HG02798 (cell line): ENCODE results near the gene NEK10.

Source experiments
- ATAC-seq: cut with Tn5 transposase; IDR thresholded peaks from one replicate; pipeline ENCODE4 v1.9.1; 2021; ENCODE audit warnings: mild to moderate bottlenecking; ENCODE audit not compliant: unreplicated experiment, poor library complexity

Gene NEK10

DNA sequence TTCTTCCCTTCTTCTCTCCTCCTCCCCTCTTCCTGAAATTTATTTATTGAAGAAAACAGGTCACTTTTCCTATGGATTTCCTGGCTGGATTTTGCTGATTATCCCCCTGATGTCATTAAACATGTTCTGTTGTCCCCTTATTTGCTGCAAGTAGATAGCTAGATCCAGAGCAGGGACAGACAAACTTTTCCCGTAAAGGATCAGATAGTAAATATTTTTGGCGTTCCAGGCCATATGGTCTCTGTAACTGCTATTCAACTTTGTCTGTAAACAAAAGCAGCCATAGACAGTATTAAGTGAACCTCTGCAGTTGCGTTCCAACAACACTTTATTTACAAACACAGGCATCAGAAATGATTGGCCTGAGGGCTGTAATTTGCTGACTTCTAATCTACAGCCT is 241.3 kb downstream of the NEK10 start:
- no peak for ATAC-seq

DNA sequence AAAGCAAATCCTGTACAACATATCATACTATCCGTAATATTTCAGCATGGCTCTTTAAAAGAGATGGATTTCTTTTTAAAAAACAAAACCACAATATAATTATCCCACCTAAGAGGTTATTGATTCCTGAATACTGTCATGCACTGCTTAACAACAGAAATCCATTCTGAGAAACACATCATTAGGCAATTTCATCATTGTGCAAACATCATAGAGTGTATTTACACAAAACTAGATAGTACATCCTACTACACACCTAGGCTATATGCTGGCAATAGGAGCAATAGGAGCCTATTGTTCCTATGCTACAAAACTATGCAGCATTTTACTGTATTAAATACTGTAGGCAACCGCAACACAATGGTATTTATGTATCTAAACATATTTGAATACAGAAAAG is 242.0 kb downstream of the NEK10 start:
- no peak for ATAC-seq

DNA sequence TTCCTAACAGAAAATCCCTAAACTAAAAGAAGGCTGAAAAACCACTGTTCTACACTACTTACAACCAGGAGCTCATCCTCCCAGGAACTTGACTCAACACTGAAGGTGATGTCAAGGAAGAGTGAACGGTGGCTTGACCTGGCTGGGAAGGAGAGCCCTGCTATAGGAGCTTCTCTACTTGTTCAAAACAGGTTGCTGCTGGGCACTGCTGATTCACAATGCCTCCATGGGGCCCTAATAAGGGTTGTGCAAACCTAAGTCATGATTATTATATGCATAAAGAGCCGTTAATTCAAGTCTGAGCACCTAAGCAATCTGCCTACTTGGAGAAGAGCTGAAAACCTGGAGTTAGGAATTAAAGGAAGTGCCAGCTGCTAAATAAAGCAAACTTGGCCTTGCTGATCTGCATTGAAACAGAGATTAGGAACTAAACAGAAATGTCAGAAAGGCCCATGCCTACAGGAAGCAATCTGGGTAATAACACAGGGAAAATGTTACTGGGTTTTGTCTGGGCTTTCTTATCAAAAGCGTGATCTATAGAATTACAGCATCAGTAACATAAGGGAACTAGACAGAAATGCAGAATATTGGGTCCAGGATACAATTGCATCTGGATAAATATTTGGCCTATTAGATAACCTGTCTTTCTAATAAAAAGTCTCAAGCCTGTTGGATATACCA is 243.2 kb downstream of the NEK10 start:
- ATAC-seq, result no peak

DNA sequence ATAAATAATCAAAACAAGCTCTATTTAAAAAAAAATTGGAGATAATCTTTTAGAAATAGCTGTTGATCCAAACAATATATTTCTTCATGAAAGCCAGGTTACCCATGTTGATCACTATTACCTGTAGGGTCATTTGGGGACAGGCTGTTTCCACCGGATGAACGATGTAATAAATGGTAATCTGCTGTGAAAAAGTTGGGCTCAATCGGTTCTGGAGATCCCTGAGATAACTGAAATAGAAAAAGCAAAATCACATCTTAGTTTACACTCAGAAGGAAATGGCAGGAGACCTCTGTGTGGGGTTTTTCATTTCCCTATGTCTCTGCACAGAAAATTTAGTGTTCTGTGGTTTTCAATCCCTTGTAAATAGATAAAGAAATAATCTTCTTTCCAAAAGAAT is 249.5 kb downstream of the NEK10 start:
- no peak for ATAC-seq

DNA sequence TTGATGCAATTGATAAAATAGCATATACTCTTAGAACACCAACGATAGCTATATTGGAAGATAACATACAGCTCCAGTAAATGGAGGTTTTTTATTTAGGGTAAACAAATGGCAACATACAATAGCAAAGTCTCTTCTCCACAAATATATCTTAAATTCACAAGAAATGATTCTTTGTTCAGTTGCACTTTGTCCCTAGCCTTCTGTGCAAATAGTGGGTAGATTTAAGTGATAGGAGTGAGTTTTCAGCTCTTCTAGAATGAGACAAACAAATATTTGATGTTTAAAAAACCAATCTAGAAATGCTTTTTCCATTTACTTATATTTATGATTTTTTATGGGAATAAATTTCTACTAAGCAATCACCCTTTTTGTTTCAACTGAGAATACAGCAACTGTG is 253.8 kb downstream of the NEK10 start:
- ATAC-seq, result no peak

DNA sequence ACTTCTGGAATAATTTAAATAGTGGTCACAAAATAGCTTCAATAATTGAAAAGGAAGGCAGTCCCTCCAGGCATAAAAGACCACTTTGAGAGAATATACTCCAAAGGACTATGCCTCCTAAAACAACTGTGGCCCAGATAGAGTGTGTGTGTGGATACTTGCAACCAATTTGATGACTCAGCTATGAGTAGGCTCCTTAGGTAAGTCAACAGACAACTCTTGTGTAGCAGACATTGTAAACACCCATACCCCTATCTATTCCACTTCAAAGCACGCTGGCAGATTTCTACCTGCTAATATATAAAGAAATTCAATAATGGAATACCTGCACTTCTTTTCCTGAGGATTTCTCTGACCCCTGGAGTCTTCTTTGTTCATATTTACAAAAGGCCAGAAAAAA is 254.5 kb downstream of the NEK10 start:
- ATAC-seq, result no peak

DNA sequence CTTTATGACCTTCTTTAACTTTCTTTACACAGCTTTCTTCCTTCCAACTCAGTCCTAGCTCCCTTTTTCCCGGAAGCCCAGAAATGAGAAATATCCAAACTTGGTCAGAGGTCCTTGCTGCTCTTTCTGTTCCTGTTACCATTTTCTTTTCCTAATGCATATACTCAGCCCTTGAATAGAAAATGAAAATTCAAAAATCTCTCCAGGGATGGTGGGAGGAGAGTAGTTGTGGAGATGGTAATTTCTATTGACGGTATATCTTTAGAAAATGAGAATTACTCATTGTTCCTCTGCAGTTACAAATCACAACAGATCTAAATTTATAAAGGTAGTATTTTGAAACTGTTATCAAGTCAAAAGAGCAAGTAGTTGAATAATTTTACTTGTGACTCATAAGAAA is 255.1 kb downstream of the NEK10 start:
- no peak for ATAC-seq

DNA sequence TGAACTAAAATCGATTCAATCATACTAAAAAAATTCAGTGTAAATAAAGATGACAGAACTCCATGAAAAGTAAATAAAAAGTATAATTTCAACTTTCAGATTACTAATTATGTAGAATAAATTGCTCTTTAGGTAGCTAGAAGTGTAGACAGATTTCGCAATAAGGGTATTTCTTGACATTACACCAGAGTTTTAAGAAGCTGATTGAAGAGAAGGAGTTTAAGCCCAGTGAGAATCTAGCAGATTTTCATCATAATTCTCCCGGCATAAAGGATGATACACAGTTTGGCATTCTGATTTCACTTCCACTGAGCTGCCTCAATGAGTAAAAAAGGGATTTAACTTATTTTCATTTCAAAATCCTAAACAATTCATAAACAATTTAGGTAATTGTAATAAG is 259.2 kb downstream of the NEK10 start:
- no peak for ATAC-seq

DNA sequence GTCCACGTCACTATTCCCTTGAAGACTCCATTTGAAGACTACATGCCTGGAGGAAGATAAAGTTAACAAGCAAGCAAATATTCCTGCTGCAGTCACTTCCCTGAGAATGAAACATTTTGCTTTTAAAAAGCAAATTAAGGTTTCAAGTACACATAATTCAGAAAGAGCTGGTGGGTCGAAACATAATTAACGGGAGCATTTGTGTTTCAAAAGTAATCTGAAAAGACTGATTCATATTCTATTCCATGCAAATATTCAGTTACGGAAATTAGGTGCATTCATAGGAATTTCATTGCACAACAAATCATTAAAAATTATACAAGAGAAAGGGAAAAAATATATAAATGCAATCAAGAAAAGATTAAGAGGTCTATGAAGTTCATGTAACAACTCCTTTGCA is 260.9 kb downstream of the NEK10 start:
- ATAC-seq, result no peak

DNA sequence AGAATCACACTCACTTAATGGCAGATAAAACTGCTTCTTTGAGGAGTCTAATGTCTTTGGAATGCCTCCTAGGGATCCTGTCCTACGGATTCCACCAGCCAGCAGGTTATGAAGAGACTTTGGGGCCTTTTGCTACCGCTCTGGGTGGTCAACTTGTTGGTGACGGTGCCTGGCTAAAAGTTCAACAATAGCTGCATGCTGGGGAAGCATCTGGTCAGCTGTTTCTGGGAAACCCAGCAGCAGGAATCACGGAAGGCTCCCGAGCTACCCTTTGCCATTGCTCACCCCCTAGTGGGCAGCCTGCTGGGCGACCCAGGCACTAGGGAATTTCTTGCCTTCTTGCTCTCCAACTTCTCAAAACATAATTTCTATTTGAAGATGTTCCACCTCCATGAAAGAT is 263.3 kb downstream of the NEK10 start:
- no peak for ATAC-seq

DNA sequence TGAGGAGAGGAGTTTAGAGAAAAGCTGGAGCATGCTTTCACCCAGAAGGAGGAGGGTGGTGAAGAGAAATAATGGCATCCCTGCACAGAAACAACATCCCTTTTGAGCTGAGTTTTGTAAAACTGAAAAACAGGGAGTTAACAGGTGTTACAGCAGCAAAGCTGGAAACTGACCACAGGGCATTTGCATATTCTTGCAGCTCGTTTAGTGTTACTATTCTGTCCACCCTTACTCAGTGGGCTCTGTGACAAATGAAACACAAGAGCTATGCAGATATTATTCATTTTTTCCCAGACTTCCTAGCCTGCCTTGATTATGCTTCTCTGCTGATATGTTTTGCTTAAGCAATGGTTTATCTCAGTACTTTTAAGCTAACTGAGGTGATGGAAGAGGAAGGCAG is 272.0 kb downstream of the NEK10 start:
- ATAC-seq, result peak; percentile 49

DNA sequence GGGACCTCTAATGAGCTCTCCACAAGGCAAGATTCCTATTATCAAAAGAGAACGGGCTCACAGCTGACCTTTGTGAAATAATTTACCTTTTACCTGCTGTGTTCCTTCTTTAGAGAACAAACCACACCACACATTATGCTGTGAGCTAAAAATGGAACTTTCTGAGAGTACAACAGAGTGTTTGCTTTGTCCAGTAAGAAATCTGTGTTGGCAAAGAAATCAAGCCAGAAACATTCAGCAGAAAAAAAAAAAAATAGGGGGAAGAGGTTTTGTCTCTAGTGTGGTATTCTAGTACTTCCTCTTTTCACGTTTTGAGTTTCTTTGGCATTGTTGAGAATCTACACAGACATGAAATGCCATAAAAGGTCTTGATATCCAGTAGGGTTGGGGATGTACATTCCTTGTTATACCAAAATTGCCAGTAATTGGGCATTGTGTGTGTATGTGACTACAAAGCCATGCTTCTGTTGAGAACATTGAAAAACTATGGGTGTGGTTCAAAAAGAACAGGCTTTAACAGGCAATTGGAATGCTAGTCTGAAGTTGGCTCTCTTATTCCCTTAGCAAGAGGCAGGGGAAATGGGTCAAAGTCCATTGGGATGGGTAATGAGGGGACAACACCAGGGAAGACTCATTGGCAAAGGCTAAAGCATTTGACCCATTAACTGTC is 273.5 kb downstream of the NEK10 start:
- ATAC-seq, result no peak

DNA sequence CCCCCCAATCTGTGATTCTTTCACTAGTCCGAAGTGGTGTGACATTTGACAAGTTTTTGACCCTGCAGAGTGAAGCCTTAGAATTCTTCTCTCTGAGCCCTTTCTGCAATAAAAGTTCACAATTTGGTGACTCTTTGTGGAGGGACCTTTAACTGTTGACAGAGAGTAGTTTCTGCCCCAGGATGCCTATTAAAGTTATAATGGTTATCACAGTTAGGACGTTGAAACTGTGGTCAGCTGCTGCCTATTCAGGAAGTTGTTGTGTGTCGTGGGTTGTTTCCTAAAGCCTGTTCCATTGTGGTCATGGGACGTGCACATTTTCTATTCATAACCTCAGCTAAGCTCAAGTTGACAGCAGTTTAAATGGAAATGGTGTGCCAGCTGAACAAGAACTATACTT is 274.5 kb downstream of the NEK10 start:
- ATAC-seq, result no peak

DNA sequence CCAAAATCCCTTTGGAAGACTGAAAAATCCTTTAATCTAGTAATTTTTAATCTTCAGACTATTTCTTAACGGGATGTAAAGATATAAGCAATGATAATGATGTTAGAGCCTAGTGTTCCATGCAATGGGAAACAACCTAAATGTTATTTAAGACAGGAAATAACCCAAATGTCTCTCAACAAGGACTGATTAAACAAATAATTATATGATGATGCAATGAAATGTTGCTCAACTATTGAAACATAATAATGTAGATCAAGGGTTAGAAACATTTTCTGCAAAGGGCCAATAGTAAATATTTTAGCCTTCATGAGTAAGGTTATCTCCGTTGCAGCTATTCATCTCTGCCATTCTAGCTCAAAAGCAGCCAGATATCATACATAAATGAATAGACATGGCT is 275.4 kb downstream of the NEK10 start:
- ATAC-seq, result no peak

DNA sequence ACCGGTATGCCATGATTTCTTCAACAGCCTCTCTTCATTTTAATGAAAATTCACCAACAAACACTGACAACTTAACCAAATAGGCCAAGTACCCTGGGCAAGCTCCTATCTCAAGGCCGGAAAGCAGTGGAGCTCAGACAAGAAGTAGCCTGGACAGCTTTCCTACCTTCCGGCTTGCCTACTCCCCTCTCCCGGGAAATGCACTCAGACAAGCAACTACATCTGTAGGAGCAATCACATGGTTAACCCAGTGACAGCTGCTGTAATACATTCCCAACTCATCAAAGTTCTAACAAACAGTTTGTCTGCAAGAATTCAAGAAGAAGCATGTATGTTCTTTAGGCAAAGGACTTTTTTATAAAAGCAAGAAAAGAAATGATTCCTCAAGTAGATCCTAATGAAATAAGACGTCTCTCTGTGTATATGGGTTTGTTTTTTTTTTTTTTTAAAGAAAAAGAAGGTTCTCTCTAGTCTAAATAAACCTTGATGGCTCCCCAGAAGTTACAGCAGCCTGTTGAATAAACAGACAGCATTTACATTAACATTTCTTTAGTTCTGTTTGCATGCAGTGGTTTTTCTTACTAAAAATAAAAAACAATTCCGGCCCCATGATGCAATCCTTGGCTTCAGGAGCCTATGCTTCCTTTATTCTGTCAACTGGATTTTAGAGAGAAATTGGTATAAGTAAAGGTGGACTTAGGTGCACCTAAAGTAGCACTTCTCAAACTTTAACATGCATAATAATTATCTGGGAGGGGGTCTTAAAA is 278.7 kb downstream of the NEK10 start:
- no peak for ATAC-seq

DNA sequence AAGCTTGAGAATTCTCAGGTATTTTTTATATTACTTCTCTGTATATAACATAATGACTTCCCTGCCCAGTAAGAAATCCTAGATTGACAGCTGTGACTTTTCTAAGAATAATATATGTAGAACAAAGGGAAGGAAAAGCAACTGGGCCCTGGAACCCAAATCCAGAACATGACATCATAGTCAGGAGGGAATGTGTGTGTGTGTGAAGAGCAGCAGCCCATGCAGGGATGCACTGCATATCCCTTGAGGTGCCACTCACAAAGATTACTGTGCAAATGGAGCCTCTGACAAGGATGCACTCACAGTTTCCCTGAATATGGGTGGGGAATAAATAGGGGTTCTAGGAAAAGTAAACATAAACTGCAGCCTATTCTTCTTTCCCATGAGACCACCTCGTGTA is 279.5 kb downstream of the NEK10 start:
- no peak for ATAC-seq

DNA sequence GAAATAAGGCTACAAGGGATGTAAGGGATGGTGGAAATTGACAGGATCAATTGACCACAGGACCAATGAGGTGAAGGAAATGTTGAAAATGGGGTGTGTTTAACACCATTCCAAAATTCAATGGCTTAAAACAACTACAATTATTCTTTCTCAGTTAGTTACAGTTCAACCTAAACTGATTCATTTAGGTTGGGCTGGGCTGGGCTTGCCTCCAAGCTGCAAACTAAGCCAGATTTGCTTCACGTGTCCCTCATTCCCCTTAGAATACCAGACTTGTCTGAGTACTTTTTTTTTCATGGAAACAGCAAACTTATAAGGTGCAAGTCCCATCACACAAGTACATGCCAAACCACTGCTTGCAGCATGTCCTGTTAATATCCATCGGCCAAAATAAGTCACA is 280.1 kb downstream of the NEK10 start:
- no peak for ATAC-seq

DNA sequence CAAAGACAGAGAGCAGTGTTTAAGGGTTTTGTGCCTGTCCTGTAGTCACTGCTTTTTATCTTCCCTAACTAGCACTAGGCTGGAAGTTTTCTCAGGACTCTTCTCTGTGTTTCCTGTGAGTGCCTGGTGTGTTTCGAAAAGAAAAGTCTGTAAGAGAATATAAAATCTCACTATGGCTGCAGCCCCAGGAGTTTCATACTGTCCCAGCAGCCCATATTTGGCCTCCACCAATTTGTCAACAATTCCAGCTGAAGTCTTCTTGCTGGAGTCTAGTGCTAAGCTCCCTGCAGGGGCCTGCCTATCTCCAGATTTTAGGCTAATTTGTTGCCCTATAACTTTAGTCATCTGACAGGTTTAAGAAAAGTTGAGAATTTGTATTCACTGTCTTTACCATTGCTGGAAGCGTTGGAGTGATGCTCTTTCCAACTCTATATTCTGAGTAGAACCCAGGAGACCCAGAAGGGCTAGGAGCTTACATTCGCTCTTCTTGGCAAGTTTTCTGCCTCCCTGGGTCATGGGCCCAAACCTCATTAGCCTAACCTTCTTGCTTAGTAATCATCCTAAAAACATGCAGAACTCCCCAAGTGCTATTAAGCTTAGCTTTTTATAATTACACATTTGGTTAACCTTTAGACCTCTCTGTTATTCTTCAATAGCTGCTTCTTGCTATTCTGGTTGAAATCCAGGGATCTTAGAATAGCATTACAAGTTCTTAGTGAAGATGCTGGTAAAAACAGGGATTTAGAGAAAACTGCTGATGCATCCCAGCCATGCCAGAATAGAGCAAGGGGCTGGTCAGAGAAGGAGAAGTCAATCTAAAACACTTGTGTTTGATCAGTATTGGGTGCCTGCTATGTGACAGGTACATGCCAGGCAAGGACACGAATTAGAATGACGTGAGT is 283.1 kb downstream of the NEK10 start:
- no peak for ATAC-seq

DNA sequence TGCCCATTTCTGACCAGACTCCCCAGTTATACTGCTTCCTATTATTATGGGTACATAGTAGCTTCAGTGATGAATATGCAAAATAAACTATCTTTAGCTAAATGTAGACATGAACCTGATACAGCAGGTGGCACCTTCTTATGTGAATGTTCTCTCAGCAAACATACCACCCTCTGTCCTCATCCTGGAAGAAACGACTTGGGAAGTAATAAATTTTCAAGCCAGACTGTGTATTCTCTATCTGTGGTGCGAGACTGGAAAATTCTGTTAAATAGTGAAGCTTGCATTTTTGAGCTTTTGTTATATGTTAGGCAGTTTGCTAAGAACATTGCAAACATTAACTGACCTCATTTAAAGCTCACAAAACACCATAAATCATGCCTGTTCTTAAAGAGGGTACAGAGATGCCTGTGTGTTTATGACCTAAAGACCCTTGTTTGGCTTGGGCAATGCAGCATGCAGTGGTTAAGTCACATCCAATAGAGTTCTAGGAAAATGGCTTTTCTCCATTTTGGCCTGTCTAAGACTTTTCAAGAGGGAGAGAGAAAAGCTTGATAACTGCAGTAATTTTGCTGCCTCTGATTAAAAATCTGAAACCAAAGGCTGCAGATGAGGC is 287.1 kb downstream of the NEK10 start:
- no peak for ATAC-seq

DNA sequence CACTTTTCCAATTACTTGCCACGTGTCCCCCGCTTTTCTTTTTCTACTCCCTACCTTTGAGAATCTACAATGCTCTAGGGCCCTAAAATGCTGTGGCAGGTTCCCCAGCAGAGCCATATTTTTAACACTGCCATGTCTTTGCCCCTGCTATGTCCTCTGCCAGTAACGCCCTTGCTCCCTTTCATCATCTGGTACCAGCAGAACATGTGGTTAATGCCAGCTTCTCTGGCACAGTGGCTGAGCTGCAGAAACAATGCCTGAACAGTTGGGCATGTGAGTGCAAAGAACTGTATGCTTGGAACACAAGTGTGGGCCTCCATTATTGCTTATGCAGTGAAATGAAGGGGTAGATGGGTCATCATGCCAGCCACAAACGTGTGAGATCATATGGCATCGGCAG is 287.6 kb downstream of the NEK10 start:
- ATAC-seq, result no peak

DNA sequence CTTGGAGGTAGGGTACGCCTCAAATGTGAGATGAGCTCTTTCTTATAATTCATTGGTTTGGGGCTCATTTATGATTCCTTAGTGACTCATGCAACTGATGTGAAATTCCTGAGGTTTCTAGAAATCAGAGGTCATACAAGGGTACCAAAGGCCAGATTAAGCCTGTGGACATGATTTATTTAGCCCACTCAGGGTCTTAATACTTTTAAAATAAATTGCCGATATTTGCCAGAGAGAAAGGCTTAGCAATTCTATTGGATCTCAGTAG is 289.0 kb downstream of the NEK10 start:
- ATAC-seq, result no peak
